Choroid plexus epithelial cell (primary cell): ENCODE results near the gene KCNJ4.
"Not testable (repeated sequence)": the region's sequence is repeated elsewhere in the genome, so short reads cannot be mapped to it uniquely, and the experiment has no call there.

Source experiments
- DNase-seq: peaks from one replicate; pipeline ENCODE4 v3.0.0-alpha.2; 2010; ENCODE audit warnings: low read depth
- H3K4me3 ChIP-seq: 2 replicates; pipeline ENCODE4 v1.5.1; 2011; ENCODE audit warnings: low read depth, mild to moderate bottlenecking, control low read depth, low read length, moderate library complexity
- CTCF ChIP-seq: conservative IDR thresholded peaks from 2 replicates; pipeline ENCODE4 v1.5.1; 2011; ENCODE audit warnings: low read depth, mild to moderate bottlenecking, control low read depth, inconsistent platforms, low read length, moderate library complexity

KCNJ4 gene

GRCh38 chr22:38401336-38402084 lies 53.5 kb downstream of the KCNJ4 start:
- H3K4me3 ChIP-seq: no peak overlapping the region
- DNase-seq: no peak
- TF ChIP-seq CTCF: no peak

DNA sequence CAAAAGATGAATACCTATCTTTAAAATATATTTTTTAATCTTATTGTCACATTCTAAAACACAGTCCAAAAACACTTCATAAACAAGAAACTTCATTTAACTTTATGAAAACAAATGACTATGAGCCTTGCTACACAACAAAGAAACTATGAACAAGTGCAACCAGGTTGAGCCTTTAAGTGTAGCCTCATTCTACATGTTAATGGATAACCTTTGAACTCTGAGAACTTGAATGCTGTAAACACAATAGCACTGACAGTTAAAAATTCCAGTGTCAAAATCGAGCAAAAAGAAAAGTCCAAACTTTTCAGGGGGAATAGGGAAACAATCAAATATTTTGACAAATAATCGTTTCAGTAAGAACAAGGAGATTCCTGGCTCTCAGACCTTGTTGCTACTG lies 54.7 kb downstream of the KCNJ4 start:
- DNase-seq, H3K4me3 ChIP-seq: not testable (repeated sequence)

DNA sequence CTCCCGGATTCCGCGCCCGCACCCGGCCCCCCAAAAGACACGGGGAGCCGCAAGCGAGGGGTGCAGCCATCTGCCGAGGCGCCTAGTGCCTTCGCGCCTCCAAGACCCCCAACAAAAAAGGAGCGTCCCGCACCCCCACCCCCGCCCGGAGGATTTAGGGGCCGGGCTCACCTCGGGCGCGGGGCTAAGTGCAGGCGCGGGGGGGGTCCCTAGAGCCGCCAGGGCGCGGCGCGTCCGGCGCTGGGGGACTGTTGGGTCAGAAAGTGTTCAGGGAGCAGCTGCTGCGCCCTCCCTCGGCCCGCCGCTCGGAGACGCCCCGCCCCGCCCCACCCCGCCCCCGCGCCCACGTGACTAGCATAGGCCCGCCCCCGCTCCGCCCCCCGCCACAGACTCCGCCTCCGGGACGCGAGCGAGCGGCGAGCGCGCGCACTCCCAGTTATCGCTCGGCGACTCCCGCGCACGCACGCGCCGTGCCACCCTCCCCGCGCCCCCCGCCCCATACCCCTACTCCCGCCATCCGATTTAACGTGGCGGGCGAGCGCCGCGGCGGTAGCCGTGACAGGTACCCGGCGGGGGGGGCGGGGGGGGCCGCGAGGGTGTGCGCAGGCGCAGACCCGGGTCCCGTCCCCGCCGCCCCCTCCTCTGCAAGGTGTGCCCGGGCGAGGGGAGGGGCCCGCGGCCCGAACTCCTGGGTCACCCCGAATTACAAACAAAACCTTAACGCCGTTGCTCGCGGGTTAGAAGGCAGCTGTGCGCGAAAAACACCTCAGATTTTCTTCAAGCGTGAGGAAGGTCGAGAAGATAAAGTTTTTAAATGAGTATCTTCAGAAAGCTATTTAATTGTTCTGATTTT lies 56.2 kb downstream of the KCNJ4 start:
- DNase-seq: peak; percentile 75
- peak overlapping the region; percentile 72 for H3K4me3 ChIP-seq
- no peak for TF ChIP-seq CTCF

- peak; percentile 37 for DNase-seq
- peak overlapping the region; percentile 72 for H3K4me3 ChIP-seq
Observed at GRCh38 chr22:38398181-38398608, 56.8 kb downstream of the KCNJ4 start.

GRCh38 chr22:38397189-38398085 lies 57.6 kb downstream of the KCNJ4 start:
- peak overlapping the region; percentile 72 for H3K4me3 ChIP-seq
- TF ChIP-seq CTCF: no peak
- peak; percentile 19 for DNase-seq

DNA sequence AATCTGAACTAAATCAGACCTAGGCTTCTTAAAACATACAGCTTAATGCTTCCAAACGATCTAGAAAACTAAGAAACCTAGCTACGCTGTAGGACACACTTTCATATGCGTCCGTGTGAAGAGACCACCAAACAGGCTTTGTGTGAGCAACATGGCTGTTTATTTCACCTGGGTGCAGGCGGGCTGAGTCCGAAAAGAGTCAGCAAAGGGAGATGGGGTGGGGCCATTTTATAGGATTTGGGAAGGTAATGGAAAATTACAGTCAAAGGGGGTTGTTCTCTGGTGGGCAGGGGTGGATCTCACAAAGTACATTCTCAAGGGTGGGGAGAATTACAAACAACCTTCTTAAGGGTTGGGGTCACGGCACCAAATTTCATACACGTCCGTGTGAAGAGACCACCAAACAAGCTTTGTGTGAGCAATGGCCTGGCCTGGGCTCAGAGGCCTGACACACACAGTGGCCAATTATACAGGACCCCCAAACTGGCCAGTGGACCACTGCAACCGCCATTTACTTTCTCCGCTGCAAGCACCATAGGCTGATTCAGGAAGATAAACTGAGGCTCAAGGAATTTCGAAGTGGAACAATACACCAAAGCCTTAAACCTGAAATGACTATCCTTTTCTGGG lies 58.4 kb downstream of the KCNJ4 start:
- H3K4me3 ChIP-seq: peak overlapping the region; percentile 72

DNA sequence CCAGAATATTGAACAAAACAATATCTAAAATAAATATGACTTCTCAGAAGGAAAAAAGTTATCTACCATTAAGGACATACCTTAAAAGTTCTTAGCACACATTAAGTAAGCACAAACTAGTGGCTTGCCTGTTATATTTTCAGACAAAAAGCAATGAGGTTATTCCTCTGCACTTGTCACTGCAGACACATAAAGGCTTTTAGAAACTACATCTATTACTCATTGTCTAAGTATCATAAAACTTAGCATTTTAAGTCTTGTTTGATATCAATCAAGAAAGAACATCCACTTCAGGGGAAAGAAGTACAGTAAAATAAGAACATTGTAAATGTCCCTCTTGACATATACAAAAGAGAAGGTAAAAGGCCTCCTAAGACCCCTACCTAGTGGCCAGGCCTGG lies 59.1 kb downstream of the KCNJ4 start:
- H3K4me3 ChIP-seq, DNase-seq: not testable (repeated sequence)

More for the DNA sequence above, 58.4 kb downstream of the KCNJ4 start:
- not testable (repeated sequence) for DNase-seq

GRCh38 chr22:38394929-38395624 lies 59.9 kb downstream of the KCNJ4 start:
- DNase-seq, H3K4me3 ChIP-seq: not testable (repeated sequence)

DNA sequence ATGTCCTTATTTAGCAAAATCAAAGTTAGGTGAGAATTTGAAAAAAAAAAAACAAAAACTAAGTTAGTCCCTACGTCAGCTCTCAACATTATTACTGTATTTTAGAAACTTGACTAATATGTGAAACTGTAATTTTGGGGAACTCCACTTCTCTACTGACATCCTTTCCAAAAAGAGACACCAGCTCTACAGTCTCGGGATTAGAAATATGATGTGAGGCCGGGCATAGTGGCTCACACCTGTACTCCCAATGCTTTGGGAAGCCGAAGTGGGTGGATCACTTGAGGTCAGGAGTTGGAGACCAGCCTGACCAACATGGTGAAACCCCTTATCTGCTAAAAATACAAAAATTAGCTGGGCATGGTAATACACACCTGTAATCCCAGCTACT lies 65.6 kb downstream of the KCNJ4 start:
- DNase-seq, H3K4me3 ChIP-seq: not testable (repeated sequence)

DNA sequence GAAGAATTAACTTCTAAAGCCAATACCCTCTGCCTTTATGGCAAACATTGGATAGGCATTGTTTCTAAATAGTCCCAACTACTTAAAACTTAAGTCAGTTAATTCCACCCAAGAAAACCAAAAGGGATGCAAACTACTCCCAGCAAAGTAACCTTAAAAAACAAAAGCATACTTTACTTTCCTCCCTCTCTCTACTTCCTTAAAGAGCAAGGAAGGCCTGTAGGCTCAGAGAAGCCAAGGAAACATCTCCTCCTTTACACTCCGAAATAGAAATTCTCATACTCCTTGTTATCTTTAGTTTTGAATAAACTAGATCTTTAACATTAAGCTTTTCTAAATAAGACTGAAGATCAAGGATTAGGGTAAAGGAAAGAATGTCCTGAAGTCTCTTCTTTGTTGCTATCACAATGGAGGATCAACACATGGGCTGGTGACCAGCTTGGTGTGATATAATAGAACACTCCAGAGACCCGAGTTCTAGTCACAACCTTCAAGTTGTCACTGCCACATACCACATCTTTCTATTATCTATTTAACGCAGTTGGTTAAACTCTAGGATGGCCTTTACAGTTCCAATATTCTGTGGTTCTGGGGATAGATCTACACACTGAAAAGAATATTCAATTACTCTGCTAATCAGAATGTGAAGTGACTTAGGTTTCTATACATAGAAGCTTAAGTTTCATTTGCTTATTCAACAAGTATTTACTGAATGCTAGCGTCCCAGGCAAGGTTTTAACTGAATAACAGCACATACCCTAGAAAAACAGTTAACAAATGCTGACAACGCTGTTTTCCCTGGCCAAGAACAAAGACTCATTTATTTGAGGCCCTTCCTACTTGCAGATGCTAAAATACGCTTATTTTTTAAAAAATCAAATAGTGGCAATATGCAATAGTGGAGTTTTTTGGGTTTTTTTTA lies 66.2 kb downstream of the KCNJ4 start:
- DNase-seq, H3K4me3 ChIP-seq: not testable (repeated sequence)

DNA sequence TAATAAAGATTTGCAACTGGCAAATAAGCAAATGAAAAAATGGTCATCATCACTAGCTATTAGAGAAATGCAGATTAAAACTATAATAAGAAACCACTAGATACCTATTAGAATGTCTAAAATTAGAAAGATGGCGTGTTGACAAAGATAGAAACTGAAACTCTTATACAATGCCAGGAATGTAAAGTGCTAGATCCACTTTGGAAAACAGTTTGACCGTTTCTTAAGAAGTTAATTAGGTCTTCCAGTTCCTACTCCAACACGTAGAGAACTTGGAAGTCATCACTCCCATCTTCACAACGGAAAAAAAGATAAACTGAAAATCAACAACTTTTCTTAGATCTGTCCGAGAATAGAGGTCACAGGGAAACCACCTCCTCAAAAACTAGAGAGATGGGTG lies 68.1 kb downstream of the KCNJ4 start:
- not testable (repeated sequence) for DNase-seq, H3K4me3 ChIP-seq
